Measurements from ENCODE around the gene PACRG.

PACRG gene

DNA sequence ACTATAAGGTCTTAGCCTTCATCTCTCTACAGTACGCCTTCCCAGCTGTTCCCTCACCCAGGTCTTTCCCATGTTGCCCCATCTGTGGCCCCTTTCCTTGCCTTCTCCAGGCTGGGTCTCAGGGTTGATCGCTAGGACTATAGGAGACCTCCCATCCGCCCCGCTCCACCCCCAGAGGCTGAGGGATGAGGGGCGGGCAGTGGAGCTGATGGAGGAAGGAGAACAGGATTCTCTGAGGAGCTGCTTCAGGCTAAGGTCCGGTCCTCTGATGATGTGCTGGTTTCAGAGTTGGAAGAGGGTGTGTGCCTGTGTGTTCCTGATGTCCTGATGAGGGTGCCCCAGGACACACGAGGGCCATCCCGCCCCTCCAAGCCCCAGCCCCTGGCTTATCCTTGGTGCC lies 531.9 kb downstream of the PACRG start:
- no peak for DNase-seq

DNA sequence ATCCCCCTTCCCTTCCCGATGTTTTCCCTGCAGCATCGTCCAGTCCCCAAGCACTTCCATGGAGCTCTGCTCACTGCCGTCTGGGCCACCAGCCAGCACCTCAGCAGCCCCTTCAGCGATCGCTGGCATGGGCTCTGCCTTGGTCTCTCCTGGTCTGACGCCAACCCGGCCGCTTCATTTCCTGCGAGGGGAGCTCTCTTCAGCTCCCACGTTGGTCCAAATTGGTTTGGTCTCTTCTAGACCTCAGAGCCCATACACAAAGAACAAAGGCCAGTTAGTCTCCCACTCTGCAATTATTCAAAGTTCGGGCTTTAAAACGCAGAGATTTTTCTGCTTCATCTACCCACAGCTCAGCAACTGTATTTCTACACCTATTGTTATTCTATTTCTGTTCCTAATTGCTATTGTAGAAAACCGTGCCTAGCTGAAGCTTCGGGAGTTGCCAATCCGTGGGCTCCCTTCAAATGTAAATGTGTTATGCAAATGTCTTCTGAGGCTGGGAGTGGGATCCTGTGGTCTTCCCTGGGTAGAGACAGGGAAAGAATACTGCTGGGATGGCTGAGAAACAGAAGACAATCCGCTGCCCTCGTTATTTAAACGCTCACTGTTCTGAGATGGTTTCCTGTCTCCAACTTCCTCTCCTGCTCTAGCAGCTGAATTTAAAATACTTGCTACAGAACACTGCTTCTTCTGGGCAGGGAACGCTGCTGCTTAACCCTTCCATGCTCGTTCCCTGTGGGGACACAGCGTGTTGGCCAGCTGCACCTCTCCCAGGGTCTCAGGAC lies 532.5 kb downstream of the PACRG start:
- DNase-seq = peak; percentile 46

- no peak for DNase-seq
Observed at GRCh38 chr6:163260911-163261310, 533.1 kb downstream of the PACRG start.

- DNase-seq = no peak
Observed at GRCh38 chr6:163261361-163261760, 533.6 kb downstream of the PACRG start.

GRCh38 chr6:163262080-163262479 lies 534.3 kb downstream of the PACRG start:
- DNase-seq = no peak

GRCh38 chr6:163263196-163263595 lies 535.4 kb downstream of the PACRG start:
- no peak for DNase-seq

DNA sequence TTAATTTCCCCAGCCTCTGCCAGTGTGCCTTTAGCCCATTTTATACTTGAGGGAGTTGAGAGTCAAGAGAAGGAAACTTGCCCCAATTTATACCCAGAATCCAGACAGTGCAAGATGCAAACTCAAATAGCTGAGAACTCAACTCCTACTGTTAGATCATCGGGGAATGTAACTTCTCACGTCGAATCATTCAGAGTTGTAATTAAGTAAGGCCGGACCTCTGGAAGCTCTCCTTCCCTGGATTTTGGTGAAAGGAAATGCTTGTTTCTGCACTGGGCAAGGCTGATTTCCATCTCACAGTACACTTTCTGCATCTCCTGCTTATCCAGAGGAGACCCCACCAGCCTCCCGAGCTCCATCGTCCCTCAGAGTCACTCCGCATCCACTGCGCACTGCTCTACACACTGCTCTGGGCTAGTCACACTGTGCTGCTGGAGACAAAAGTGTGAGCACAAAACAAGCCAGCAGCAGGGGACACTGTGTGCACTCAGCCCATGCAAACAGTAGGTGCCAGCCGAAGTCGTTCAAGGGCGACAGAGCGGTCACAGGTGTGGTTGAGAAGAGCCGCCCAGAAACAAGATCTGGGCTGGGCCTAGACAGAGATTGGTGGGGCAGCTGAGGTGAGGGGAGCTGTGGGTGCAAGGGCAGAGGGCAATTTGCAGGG lies 536.4 kb downstream of the PACRG start:
- no peak for DNase-seq

- no peak for DNase-seq
Observed at GRCh38 chr6:163264662-163265035, 536.9 kb downstream of the PACRG start.

DNA sequence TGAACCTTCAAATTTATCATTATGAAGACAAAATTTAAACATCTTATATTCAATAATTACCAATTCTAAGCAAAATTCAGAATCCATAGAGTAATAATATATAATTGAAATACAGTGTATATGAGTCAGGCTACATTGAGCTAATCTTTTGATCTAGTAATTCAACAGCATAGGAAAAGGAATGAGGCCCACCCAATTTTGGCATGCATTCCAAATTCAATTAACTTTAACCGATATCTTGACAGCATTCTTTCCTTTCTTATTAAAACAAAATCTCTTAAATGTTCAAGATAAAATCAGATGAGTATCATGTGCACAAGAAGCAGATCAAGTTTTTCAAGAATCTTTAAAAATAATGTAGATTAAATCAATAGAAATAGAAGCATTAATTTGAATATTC lies 553.9 kb downstream of the PACRG start:
- DNase-seq = no peak

DNA sequence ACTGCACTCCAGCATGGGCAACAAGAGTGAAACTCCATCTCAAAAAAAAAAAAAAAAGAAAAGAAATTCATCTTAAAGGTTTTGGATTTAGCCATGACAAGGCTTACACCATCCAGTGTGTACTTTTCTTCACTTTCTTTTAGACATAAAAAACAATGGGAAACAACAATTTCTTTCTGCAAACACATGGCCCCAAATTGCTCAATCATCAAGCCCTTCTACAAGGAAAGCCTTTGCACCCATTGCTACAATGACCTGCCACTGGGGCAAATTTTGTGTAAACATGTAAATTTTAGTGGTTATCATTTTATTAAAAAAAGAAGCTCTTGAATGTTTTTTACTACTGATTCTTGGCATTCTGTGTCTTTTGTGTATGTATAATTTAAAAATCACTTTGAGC lies 554.9 kb downstream of the PACRG start:
- DNase-seq = no peak

- no peak for DNase-seq
Observed at GRCh38 chr6:163284151-163284550, 556.4 kb downstream of the PACRG start.

DNA sequence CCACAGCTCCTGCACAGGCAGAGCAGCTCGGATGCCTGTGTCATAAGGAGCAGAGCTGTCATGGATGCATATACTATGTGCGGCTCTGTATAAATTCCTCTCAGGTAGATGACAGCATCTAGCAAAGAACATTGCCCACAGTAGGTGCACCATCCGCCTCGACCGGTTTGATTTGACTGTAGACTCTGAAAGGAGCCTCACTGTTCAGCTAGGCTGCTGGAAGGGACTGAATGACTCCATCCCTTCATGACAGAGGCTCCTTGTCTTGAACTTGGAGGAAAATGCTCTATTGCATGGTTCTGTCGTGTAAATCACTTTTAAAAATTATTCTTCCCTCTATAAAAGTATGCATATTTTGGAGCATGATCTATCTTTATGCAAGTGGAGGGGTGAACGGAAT lies 557.9 kb downstream of the PACRG start:
- no peak for DNase-seq

GRCh38 chr6:163287626-163288025 lies 559.9 kb downstream of the PACRG start:
- no peak for DNase-seq

- no peak for DNase-seq
Observed at GRCh38 chr6:163288066-163288465, 560.3 kb downstream of the PACRG start.

DNA sequence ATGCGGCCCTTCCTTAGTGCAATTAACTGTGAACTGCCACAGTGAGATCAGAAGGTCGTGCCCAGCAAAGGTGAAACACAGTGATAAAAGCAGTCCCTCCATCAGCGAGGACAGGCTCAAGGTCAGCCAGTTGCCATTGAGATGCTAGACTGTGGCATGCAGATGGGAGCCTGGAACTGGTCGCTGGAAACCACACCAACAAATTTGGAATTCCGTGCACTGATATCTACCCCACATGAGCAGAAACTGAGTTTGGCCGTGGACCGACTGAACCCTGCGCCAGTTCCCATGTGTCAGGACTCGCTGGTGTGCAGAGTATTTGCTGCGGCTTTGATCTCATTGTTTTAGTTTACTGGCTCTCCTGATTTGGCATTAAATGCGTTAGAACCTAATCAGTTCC lies 561.1 kb downstream of the PACRG start:
- DNase-seq = no peak

DNA sequence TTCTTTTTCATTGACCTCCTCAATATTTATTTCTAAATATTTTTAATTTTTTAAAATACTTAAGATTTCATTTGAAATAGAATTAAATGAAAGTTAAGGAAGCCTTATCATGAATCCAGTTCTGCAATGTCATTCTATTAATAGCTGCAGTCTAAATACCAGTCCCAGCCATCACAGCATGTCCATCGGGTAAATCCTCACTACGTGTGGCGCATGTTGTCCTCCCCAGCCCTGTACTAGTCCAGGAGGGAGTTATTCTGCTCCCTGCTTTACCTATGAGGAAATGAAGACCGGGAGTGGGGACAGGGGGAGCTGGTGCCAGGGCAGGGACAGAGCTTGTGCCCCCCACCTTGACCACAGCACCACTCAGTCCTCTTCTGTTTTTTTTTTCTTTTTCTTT lies 561.7 kb downstream of the PACRG start:
- DNase-seq = no peak

DNA sequence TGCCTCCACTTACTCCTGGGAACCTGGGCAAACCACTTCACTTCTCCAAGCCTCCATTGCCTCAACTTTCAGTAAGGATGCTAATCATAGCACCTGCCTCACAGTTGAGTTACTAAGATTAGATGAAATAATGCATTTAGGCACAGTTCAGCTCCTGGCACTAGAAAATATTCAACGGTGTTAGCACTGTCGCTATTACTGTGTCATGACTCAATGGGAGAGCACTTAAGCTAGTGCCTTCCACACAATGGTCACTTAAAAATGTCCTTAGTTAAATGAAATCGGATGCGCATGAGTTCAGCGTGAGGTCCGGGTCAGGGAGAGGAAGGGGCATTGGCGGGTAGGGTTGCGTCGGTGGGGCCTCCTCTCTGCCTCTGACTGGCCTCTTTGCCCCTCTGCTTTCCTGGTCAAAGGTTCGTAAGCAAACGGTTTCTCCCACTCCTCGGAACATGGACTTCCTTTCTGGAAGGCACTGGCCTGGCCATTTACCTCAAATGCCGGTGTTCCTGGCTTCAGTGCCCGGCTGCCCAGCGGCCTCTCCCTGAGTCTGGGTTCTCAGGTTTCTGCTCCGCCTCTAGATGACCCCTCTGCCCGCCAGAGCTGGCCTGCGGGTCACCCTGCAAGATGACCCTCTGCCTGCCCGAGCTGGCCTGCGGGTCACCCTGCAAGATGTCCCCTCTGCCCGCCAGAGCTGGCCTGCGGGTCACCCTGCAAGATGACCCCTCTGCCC lies 562.9 kb downstream of the PACRG start:
- no peak for DNase-seq

GRCh38 chr6:163291622-163292021 lies 563.8 kb downstream of the PACRG start:
- no peak for DNase-seq

GRCh38 chr6:163293286-163293685 lies 565.5 kb downstream of the PACRG start:
- DNase-seq = no peak

DNA sequence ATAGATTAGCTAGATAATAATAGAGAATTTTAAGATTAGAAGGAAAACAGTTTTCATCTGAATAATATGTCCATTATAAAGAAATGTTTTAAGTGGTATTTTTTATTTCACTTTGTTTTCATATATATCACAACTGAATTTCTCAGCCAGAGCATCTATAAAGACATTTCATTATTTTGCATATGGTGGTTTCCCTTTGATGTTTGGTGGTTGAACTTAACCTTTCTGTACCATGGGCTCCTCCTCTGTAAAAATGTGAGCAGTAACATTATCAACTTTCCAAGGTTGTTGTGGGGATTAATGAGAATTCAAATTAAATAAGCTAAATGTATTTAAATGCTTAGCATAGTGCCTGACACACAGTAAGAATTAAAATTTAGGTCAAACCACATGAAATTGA lies 567.0 kb downstream of the PACRG start:
- DNase-seq = no peak

DNA sequence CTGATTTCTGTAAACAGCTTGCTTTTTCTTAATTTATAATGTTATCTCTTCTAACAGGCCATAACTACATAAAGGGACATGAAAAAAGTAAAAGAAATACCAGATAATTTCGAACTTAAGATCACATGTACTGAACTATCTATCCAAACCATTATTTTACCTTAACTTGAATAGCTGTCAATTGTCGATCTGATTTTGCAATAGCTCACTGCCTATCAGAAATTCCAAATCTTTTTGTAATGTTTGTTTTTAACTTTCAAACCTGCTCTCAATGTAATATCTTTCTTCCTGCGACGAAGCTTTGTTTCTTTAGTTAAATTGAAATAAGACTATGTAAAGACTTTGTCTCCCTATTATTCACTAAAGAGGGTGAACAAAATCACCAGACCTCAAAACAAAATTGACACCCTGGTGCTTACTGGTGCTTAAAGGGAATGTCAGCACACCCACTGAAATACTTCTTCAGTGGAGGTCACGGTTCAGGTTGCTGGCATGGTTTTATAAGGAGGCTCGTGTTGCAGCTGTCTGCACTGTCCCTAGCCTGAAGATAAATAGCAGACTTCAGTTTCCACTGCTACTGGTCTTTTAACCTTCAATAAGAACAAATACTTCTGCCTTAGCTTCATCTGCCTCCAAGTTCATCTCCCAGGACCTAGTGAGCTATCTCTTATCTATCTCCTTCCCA lies 569.2 kb downstream of the PACRG start:
- no peak for DNase-seq

DNA sequence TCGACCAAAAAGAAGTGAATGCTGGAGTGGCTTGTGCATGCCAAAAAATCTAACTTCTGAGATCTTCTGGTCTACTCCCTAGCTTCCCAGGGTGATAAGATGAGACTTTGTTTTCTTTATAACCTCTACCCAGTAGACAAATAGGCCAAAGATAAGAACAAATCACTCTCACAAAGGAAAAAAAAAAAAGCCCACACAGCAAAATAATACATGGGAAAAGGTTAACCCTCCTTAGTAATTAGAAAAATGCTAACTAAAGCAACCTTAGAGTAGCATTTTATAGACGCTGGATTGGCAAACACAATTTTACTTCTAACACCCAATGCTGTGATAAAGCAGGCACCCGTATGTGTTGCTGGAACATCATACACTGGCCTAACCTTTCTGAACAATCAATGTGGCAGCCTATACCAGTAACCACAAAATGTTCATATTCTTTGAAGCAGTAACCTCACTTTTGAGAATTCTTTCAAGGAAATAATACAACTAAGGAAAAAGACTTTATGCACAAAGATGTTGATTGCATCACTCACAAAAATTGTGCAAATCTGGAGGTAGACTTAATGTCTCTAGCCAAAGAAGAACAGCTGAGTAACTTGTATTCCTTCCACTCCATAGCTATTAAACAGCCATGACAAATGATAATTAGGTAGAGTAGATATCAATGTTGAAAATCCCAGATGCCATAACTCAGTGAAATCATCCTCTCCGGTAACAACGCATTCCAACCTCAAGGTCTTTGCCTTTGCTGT lies 570.5 kb downstream of the PACRG start:
- no peak for DNase-seq

GRCh38 chr6:163300838-163301237 lies 573.1 kb downstream of the PACRG start:
- no peak for DNase-seq

Data from hematopoietic multipotent progenitor cell treated with erythropoietin and hydrocortisone succinate and interleukin-3 and kit ligand, for 4 days (in vitro differentiated cells).